SK-N-SH (cell line): ENCODE data around the gene STYXL1. TPM values are rescaled to one million over a fixed set of nuclear protein-coding genes. Genes with fewer than 3 reads are reported as not detected.

Experiments used
- CTCF ChIA-PET: fragments of 300-600, 350-600 bp; formaldehyde crosslinking; extraction: SDS; loops from one replicate; lab custom pipeline; 2021; lab: Yijun Ruan, JAX
- POLR2A ChIA-PET: fragments of 350-600 bp; sonication (Branson Sonifier 250); formaldehyde crosslinking; extraction: SDS; loops from one replicate; lab custom pipeline; 2020; ENCODE audit warnings: antibody characterized with exemption, inconsistent platforms; lab: Yijun Ruan, JAX
- DNase-seq: peaks from one replicate; pipeline ENCODE4 v3.0.0; 2012
- H2AFZ ChIP-seq: fragments of 200-600 bp; sonication (generic); 2 replicates; pipeline ENCODE4 v1.8.1; 2016; ENCODE audit warnings: antibody characterized with exemption, mild to moderate bottlenecking, low read depth
- H3F3A ChIP-seq: fragments of 200-600 bp; sonication (generic); replicated peaks from 2 replicates; pipeline ENCODE3; 2016; ENCODE audit warnings: antibody characterized with exemption, mild to moderate bottlenecking; ENCODE audit not compliant: insufficient read depth
- H3K27ac ChIP-seq, 2 experiments: fragments of 200-500 bp in 1 of 2; fragments of 200-600 bp in 1 of 2; sonication (Bioruptor generic) in 1 of 2; sonication (generic), shearing (Covaris generic) in 1 of 2; 2 replicates each; pipeline versions ENCODE4 v1.5.1 to v1.6.1; 2014 to 2016; ENCODE audit warnings: low read depth in 2 of 2, inconsistent platforms in 1 of 2, low read length in 1 of 2, mild to moderate bottlenecking in 1 of 2, mixed read lengths in 1 of 2
- H3K27me3 ChIP-seq: fragments of 200-600 bp; sonication (generic), shearing (Covaris generic); 2 replicates; pipeline ENCODE4 v1.6.1; 2016; ENCODE audit warnings: mixed run types; ENCODE audit not compliant: insufficient read depth
- H3K36me3 ChIP-seq, 2 experiments: fragments of 200-500 bp in 1 of 2; fragments of 200-600 bp in 1 of 2; sonication (Bioruptor generic) in 1 of 2; sonication (generic) in 1 of 2; replicated peaks in 1 of 2; 2 replicates each; pipeline versions ENCODE3 to v1.5.1; 2014 to 2016; ENCODE audit warnings: low read length in 1 of 2, mild to moderate bottlenecking in 1 of 2; ENCODE audit not compliant: insufficient read depth in 2 of 2, control insufficient read depth in 1 of 2
- H3K4me1 ChIP-seq, 2 experiments: fragments of 200-500 bp in 1 of 2; fragments of 200-600 bp in 1 of 2; sonication (Bioruptor generic) in 1 of 2; sonication (generic), shearing (Covaris generic) in 1 of 2; 2 replicates each; pipeline versions ENCODE4 v1.5.1 to v1.6.1; 2014 to 2016; ENCODE audit warnings: low read depth in 1 of 2, low read length in 1 of 2, mixed run types in 1 of 2; ENCODE audit not compliant: insufficient read depth in 2 of 2, control insufficient read depth in 1 of 2
- H3K4me2 ChIP-seq: fragments of 200-600 bp; sonication (generic), shearing (Covaris generic); 2 replicates; pipeline ENCODE4 v1.6.1; 2017; ENCODE audit warnings: mixed run types
- H3K4me3 ChIP-seq, 2 experiments: fragments of 200-500 bp in 1 of 2; fragments of 200-600 bp in 1 of 2; sonication (Bioruptor generic) in 1 of 2; sonication (generic), shearing (Covaris generic) in 1 of 2; 2 replicates each; pipeline versions ENCODE4 v1.5.1 to v1.8.1; 2014 to 2016; ENCODE audit warnings: low read depth in 2 of 2, inconsistent platforms in 1 of 2, low read length in 1 of 2, mild to moderate bottlenecking in 1 of 2, mixed read lengths in 1 of 2, moderate library complexity in 1 of 2
- H3K79me2 ChIP-seq: fragments of 200-600 bp; sonication (generic); 2 replicates; pipeline ENCODE4 v1.8.1; 2017; ENCODE audit warnings: mild to moderate bottlenecking; ENCODE audit not compliant: insufficient read depth
- H3K9ac ChIP-seq: fragments of 200-600 bp; sonication (generic); 2 replicates; pipeline ENCODE4 v1.6.1; 2017; ENCODE audit warnings: mixed run types
- H3K9me2 ChIP-seq: fragments of 200-600 bp; sonication (generic); 2 replicates; pipeline ENCODE4 v1.6.1; 2017; ENCODE audit warnings: mixed run types
- H3K9me3 ChIP-seq: fragments of 200-600 bp; sonication (generic); 2 replicates; pipeline ENCODE4 v1.6.1; 2017; ENCODE audit warnings: mixed run types, mild to moderate bottlenecking, moderate library complexity
- H4K20me1 ChIP-seq: fragments of 200-600 bp; sonication (generic); 2 replicates; pipeline ENCODE4 v1.6.1; 2017; ENCODE audit warnings: mild to moderate bottlenecking, mixed run types; ENCODE audit not compliant: insufficient read depth
- EP300 ChIP-seq, 2 experiments: IDR thresholded peaks; 2 replicates each; pipeline versions ENCODE4 v1.4.0 to v1.6.1; 2012; ENCODE audit warnings: borderline replicate concordance in 1 of 2, low read depth in 1 of 2, low read length in 1 of 2
- FOXJ3 ChIP-seq: sonication (generic); formaldehyde crosslinking; IDR thresholded peaks from 2 replicates; pipeline ENCODE4 v1.5.1; 2020; ENCODE audit warnings: mild to moderate bottlenecking, missing genetic modification reagents
- FOXM1 ChIP-seq: IDR thresholded peaks from 2 replicates; pipeline ENCODE4 v1.4.0; 2012; ENCODE audit warnings: low read depth, mild to moderate bottlenecking
- GABPA ChIP-seq: IDR thresholded peaks from 2 replicates; pipeline ENCODE4 v1.4.0; 2012; ENCODE audit warnings: low read depth, mild to moderate bottlenecking
- GATA2 ChIP-seq: sonication (generic); formaldehyde crosslinking; IDR thresholded peaks from 2 replicates; pipeline ENCODE4 v1.5.0; 2020; ENCODE audit warnings: mild to moderate bottlenecking, missing genetic modification reagents
- IRF3 ChIP-seq: fragments of 150-350 bp; IDR thresholded peaks from 2 replicates; pipeline ENCODE4 v1.6.1; 2016; ENCODE audit warnings: mild to moderate bottlenecking, low read depth, low read length
- JUND ChIP-seq: IDR thresholded peaks from 2 replicates; pipeline ENCODE4 v1.4.0; 2012
- NFIC ChIP-seq: IDR thresholded peaks from 2 replicates; pipeline ENCODE4 v1.4.0; 2012; ENCODE audit warnings: borderline replicate concordance
- NRF1 ChIP-seq: IDR thresholded peaks from 2 replicates; pipeline ENCODE4 v1.6.1; 2012; ENCODE audit warnings: low read depth, mild to moderate bottlenecking, low read length
- POLR2AphosphoS5 ChIP-seq: IDR thresholded peaks from 2 replicates; pipeline ENCODE4 v1.6.1; 2012; ENCODE audit warnings: low read depth, low read length
- REST ChIP-seq: IDR thresholded peaks from 2 replicates; pipeline ENCODE4 v1.6.1; 2012; ENCODE audit warnings: mild to moderate bottlenecking, low read depth, low read length, moderate library complexity
- RFX5 ChIP-seq: IDR thresholded peaks from 2 replicates; pipeline ENCODE4 v1.6.1; 2012; ENCODE audit warnings: mild to moderate bottlenecking, improper control_type of control experiment, low read length
- TAF1 ChIP-seq: IDR thresholded peaks from 2 replicates; pipeline ENCODE4 v1.6.1; 2012; ENCODE audit warnings: low read depth, mild to moderate bottlenecking, low read length, moderate library complexity, borderline replicate concordance
- TEAD4 ChIP-seq: IDR thresholded peaks from 2 replicates; pipeline ENCODE4 v1.4.0; 2012; ENCODE audit warnings: mild to moderate bottlenecking, borderline replicate concordance; ENCODE audit not compliant: insufficient read depth
- WGBS: methylation state at CpG from one replicate; pipeline ENCODE4 v1.1.6; 2017; ENCODE audit warnings: low lambda C conversion rate; 5-methylcytosine and 5-hydroxymethylcytosine counted together
- polyA plus RNA-seq, 3 experiments: library from polyadenylated mRNA; depleted of rRNA; stranded (reverse); fragments of >200 nt; gene quantifications; 2 replicates each; pipeline ENCODE4 v1.2.3, GENCODE V29; 2012
- TF ChIP-seq, protein P1 (sequence below): fragments of 150-350 bp; IDR thresholded peaks from 2 replicates; pipeline ENCODE4 v1.6.1; 2017; ENCODE audit warnings: antibody characterized with exemption, low read length, low read depth, borderline replicate concordance
- TF ChIP-seq, protein P2 (sequence below): IDR thresholded peaks from 2 replicates; pipeline ENCODE4; 2012

STYXL1 gene
- polyA plus RNA-seq, 1 of the 3 experiments (the other 2 are of a cell fraction) = 86.6 TPM

GRCh38 chr7:76003351-76003750, 44.4 kb downstream of the STYXL1 start (continued):
- TF ChIP-seq GATA2 (CRISPR knock-in tag) (no peak), POLR2AphosphoS5 (no peak), GABPA (no peak)
- TF ChIP-seq, protein P1, sequence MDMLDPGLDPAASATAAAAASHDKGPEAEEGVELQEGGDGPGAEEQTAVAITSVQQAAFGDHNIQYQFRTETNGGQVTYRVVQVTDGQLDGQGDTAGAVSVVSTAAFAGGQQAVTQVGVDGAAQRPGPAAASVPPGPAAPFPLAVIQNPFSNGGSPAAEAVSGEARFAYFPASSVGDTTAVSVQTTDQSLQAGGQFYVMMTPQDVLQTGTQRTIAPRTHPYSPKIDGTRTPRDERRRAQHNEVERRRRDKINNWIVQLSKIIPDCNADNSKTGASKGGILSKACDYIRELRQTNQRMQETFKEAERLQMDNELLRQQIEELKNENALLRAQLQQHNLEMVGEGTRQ = no peak

GRCh38 chr7:76002822-76003221, 45.0 kb downstream of the STYXL1 start:
- POLR2A ChIA-PET = no interaction called here
- H4K20me1 ChIP-seq = no peaks in the 10 kb centered on the region
- 91% methylated on average over 3 of the region's 3 CpGs for whole genome bisulfite sequencing
- no peaks in the 10 kb centered on the region for H3K9me3 ChIP-seq
- H3K79me2 ChIP-seq = no peaks in the 10 kb centered on the region
- H3K9me2 ChIP-seq = no peaks in the 10 kb centered on the region
- peaks cover 16 to 24% of the 10 kb centered on the region in 2 experiments for H3K36me3 ChIP-seq
- H3K27me3 ChIP-seq = no peaks in the 10 kb centered on the region
- no peak overlapping the region for H2AFZ ChIP-seq
- no peak overlapping the region for H3K4me2 ChIP-seq
- no peaks in the 10 kb centered on the region for H3K4me1 ChIP-seq
- peaks cover under 1% of the 10 kb centered on the region for H3F3A ChIP-seq
- no peak overlapping the region for H3K4me3 ChIP-seq
- no peak overlapping the region for H3K9ac ChIP-seq
- CTCF ChIA-PET = interaction anchor here (1.4 to 5.5 kb wide), 3 partner anchors 17 to 240 kb away, joined by 5 to 20 read pairs (median 10); no protein-coding TSS in a partner anchor
- no peak for DNase-seq
- TF ChIP-seq RFX5 (no peak), JUND (no peak), FOXJ3 (CRISPR knock-in tag) (no peak)
- TF ChIP-seq, protein P2, sequence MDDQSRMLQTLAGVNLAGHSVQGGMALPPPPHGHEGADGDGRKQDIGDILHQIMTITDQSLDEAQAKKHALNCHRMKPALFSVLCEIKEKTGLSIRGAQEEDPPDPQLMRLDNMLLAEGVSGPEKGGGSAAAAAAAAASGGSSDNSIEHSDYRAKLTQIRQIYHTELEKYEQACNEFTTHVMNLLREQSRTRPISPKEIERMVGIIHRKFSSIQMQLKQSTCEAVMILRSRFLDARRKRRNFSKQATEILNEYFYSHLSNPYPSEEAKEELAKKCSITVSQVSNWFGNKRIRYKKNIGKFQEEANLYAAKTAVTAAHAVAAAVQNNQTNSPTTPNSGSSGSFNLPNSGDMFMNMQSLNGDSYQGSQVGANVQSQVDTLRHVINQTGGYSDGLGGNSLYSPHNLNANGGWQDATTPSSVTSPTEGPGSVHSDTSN = no peak
- no peak overlapping the region for H3K27ac ChIP-seq

DNA sequence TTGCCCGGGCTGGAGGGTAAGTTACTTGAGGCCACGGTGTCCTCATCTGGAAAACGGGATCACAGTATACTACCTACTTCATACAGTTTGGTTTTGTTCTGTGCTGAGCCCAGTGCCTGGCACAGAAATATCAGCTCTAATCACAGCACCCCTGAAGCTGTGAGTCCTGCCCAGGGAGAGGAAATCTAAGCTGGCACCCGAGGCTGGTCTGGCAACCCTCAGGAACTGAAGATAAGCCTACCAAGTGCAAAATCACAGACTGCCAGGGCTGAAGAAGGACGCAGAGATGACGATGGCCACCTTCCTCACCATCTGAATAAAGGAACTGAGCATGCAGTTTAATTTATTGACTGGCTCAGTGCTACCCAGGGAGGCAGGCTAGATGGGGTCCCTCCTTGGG, 45.7 kb downstream of the STYXL1 start:
- H3K9me2 ChIP-seq = no peaks in the 10 kb centered on the region
- no peaks in the 10 kb centered on the region for H3K4me1 ChIP-seq
- H4K20me1 ChIP-seq = no peaks in the 10 kb centered on the region
- H3K36me3 ChIP-seq = peaks cover 16 to 24% of the 10 kb centered on the region in 2 experiments
- no peak overlapping the region for H3K4me2 ChIP-seq
- no peak overlapping the region for H2AFZ ChIP-seq
- no peaks in the 10 kb centered on the region for H3K9me3 ChIP-seq
- POLR2A ChIA-PET = no interaction called here
- H3F3A ChIP-seq = peaks cover 5% of the 10 kb centered on the region
- no peaks in the 10 kb centered on the region for H3K79me2 ChIP-seq
- no peak overlapping the region for H3K4me3 ChIP-seq
- H3K9ac ChIP-seq = no peak overlapping the region
- H3K27me3 ChIP-seq = no peaks in the 10 kb centered on the region
- CTCF ChIA-PET = interaction anchor here (2.3 to 5.5 kb wide), 2 partner anchors 18 to 136 kb away, joined by 10 to 20 read pairs; no protein-coding TSS in a partner anchor
- WGBS = 92% methylated on average over 5 of the region's 6 CpGs
- no peak for DNase-seq
- no peak overlapping the region for H3K27ac ChIP-seq
- TF ChIP-seq TEAD4 = no peak
- no peak for TF ChIP-seq TAF1
- TF ChIP-seq REST = no peak
- TF ChIP-seq, protein P2 = no peak
- TF ChIP-seq EP300 (IDR thresholded peaks at IDR 0.05; ENCODE audit: borderline replicate concordance in 1 of 2, low read depth in 1 of 2, low read length in 1 of 2) = no peak
- TF ChIP-seq, protein P1 = no peak
- TF ChIP-seq IRF3 = no peak
- TF ChIP-seq FOXJ3 (CRISPR knock-in tag) = no peak
- no peak for TF ChIP-seq FOXM1
- TF ChIP-seq NFIC = no peak
- no peak for TF ChIP-seq NRF1
